ENCODE results near the gene DDR1. TPM values are rescaled to one million over a fixed set of nuclear protein-coding genes. Genes with fewer than 3 reads are reported as not detected.
"Not testable (repeated sequence)": the region's sequence is repeated elsewhere in the genome, so short reads cannot be mapped to it uniquely, and the experiment has no call there.

Gene DDR1
- total RNA-seq, 1 donor from 2014 or later, result 146 TPM

DNA sequence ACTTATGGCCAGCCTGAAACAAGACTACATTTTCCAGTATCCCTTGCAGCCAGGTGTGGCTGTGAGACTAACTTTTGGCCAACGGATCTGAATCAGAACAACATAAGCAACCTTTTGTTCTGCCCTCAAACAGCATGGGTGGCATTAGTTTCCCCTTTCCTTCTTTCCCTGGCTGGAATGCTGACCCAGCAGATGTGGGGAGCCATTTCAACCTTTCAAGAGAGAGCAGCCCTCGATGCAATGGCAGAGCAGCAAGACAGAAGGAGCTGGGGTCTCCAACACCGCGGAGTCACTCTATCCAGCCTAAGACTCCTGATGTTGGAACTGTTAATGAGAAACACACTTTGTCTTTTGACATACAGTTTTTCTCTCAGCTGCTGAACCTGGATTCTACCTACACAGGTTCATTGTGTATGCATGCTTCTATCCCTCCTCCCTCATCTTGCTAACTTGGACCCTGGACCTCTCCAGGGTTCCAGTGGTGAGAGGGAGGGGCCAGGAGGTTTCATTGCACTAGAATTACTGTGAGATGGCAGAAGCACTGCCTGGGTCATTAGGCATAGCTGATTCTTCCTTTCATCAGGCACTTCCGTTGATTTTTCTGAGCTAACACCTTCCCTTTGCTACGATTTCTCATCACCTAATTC is 28.8 kb upstream of the DDR1 start:
- no peaks in the 10 kb centered on the region for H3K36me3 Mint-ChIP-seq (ENCODE audit: unreplicated experiment)
- H3K9me3 Mint-ChIP-seq (ENCODE audit: unreplicated experiment), result no peaks in the 10 kb centered on the region
- peaks cover 7% of the 10 kb centered on the region for H3K27me3 Mint-ChIP-seq (ENCODE audit: unreplicated experiment)
- no peak for TF ChIP-seq CTCF (IDR thresholded peaks at IDR 0.05)
- H3K27ac Mint-ChIP-seq (ENCODE audit: unreplicated experiment), result no peak overlapping the region
- DNase-seq (ENCODE audit: extremely low spot score, unreplicated experiment), result no peak
- no peak overlapping the region for H3K4me3 Mint-ChIP-seq (ENCODE audit: unreplicated experiment)
- peaks cover 7% of the 10 kb centered on the region for H3K4me1 Mint-ChIP-seq (ENCODE audit: unreplicated experiment)

GRCh38 chr6:30857112-30857511 is 27.2 kb upstream of the DDR1 start:
- no peak for DNase-seq (ENCODE audit: extremely low spot score, unreplicated experiment)
- Mint-ChIP-seq H3K27me3 (ENCODE audit: unreplicated experiment) (peaks cover 7% of the 10 kb centered on the region), H3K27ac (ENCODE audit: unreplicated experiment) (no peak overlapping the region), H3K4me3 (ENCODE audit: unreplicated experiment) (no peak overlapping the region), H3K36me3 (ENCODE audit: unreplicated experiment) (no peaks in the 10 kb centered on the region), H3K9me3 (ENCODE audit: unreplicated experiment) (no peaks in the 10 kb centered on the region), H3K4me1 (ENCODE audit: unreplicated experiment) (peaks cover 7% of the 10 kb centered on the region)
- no peak for TF ChIP-seq CTCF (IDR thresholded peaks at IDR 0.05)

DNA sequence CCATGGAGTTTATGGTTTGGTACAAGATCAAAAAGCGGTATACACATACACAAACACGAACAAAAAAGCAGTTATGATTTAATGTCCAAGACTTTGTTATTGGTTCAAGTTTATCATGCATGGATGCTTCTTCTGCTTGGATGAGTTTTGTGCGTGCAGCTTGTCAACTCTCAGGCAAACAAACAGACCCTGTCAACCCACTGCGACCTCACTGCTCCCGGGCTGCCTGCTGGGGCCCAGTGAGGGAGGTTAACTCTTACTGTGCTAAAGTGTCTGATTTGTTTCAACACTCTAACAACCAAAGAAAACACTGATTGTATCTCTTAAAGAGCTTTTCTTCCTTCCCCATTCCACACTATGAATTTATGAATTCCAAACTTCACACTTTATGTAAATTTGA is 26.8 kb upstream of the DDR1 start:
- H3K4me1 Mint-ChIP-seq (ENCODE audit: unreplicated experiment), result peaks cover 7% of the 10 kb centered on the region
- no peak for TF ChIP-seq CTCF (IDR thresholded peaks at IDR 0.05)
- no peaks in the 10 kb centered on the region for H3K36me3 Mint-ChIP-seq (ENCODE audit: unreplicated experiment)
- no peak overlapping the region for H3K4me3 Mint-ChIP-seq (ENCODE audit: unreplicated experiment)
- no peaks in the 10 kb centered on the region for H3K9me3 Mint-ChIP-seq (ENCODE audit: unreplicated experiment)
- H3K27ac Mint-ChIP-seq (ENCODE audit: unreplicated experiment), result no peak overlapping the region
- DNase-seq (ENCODE audit: extremely low spot score, unreplicated experiment), result no peak
- H3K27me3 Mint-ChIP-seq (ENCODE audit: unreplicated experiment), result peaks cover 7% of the 10 kb centered on the region

- H3K27ac Mint-ChIP-seq (ENCODE audit: unreplicated experiment); H3K4me3 Mint-ChIP-seq (ENCODE audit: unreplicated experiment); DNase-seq (ENCODE audit: extremely low spot score, unreplicated experiment); H3K9me3 Mint-ChIP-seq (ENCODE audit: unreplicated experiment); H3K4me1 Mint-ChIP-seq (ENCODE audit: unreplicated experiment); H3K36me3 Mint-ChIP-seq (ENCODE audit: unreplicated experiment): not testable (repeated sequence)
- H3K27me3 Mint-ChIP-seq (ENCODE audit: unreplicated experiment), result peaks cover 11% of the 10 kb centered on the region
Measured at GRCh38 chr6:30859726-30860125, 24.6 kb upstream of the DDR1 start.

DNA sequence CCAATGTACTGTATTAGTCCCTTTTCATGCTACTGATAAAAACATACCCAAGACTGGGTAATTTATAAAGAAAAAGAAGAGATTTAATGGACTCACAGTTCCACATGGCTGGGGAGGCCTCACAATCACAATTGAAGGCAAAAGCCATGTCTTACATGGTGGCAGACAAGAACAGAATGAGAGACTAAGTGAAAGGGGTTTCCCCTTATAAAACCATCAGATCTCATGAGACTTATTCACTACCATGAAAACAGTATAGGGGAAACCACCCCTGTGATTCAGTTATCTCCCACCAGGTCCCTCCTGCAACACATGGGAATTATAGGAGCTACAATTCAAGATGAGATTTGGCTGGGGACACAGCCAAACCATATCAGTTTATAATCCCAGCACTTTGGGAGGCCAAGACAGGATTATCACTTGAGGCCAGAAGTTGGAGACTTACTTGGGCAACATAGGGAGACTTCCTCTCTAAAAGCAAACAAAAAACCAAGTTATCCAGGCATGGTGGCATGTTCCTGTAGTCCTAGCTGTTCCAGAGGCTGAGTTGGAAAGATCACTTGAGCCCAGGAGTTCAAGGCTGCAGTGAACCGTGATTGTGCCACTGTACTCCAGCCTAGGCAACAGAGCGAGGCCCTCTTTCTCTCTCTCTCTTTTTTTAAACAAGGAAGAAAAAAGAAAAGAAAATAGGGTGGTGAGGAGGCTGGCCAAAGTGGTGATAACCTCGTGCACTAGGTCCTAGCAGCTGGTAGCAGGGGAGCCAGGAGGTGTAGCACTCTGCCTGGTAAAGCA is 22.9 kb upstream of the DDR1 start:
- no peaks in the 10 kb centered on the region for H3K36me3 Mint-ChIP-seq (ENCODE audit: unreplicated experiment)
- H3K4me1 Mint-ChIP-seq (ENCODE audit: unreplicated experiment), result peaks cover 7% of the 10 kb centered on the region
- no peak for DNase-seq (ENCODE audit: extremely low spot score, unreplicated experiment)
- no peaks in the 10 kb centered on the region for H3K9me3 Mint-ChIP-seq (ENCODE audit: unreplicated experiment)
- no peak overlapping the region for H3K27ac Mint-ChIP-seq (ENCODE audit: unreplicated experiment)
- no peak for TF ChIP-seq CTCF (IDR thresholded peaks at IDR 0.05)
- H3K4me3 Mint-ChIP-seq (ENCODE audit: unreplicated experiment), result no peak overlapping the region
- peaks cover 7% of the 10 kb centered on the region for H3K27me3 Mint-ChIP-seq (ENCODE audit: unreplicated experiment)
